22Rv1 (cell line): ENCODE data around the gene PUS3.

ENCODE experiments used
- ZFX ChIP-seq: fragments of 450-650 bp; IDR thresholded peaks from 2 replicates; pipeline ENCODE4 v1.6.1; 2017; ENCODE audit warnings: antibody characterized with exemption, borderline replicate concordance
- TF ChIP-seq, protein P1 (sequence below): fragments of 450-650 bp; IDR thresholded peaks from 2 replicates; pipeline ENCODE4 v1.5.1; 2017; ENCODE audit warnings: mild to moderate bottlenecking

DNA sequence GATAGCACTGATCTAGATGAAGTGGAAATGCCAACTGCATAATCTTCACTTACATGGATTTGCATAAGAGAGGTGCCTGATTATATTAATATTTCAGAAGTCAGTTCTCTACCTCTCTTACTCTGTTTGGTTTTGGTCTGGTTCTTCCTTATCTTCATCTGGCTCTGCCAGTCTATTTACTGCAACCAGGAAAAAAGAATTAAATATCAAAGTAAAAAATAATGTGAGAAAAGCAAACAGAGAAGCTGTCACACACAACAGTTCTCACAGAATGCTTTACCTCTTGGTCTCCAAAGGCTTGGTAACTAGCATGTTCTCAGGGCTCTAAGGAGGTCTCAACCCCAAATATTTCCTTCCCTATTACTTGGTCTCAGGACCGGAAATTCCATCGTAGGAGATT is 49.6 kb upstream of the PUS3 start:
- TF ChIP-seq, protein P1, sequence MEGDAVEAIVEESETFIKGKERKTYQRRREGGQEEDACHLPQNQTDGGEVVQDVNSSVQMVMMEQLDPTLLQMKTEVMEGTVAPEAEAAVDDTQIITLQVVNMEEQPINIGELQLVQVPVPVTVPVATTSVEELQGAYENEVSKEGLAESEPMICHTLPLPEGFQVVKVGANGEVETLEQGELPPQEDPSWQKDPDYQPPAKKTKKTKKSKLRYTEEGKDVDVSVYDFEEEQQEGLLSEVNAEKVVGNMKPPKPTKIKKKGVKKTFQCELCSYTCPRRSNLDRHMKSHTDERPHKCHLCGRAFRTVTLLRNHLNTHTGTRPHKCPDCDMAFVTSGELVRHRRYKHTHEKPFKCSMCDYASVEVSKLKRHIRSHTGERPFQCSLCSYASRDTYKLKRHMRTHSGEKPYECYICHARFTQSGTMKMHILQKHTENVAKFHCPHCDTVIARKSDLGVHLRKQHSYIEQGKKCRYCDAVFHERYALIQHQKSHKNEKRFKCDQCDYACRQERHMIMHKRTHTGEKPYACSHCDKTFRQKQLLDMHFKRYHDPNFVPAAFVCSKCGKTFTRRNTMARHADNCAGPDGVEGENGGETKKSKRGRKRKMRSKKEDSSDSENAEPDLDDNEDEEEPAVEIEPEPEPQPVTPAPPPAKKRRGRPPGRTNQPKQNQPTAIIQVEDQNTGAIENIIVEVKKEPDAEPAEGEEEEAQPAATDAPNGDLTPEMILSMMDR, result no peak
- no peak for TF ChIP-seq ZFX
